Activated naive CD8-positive, alpha-beta T cell treated with anti-CD3 and anti-CD28 coated beads for 36 hours (primary cell): ENCODE data around the gene ARHGAP24. TPM values are rescaled to one million over a fixed set of nuclear protein-coding genes. Genes with fewer than 3 reads are reported as not detected.

ENCODE experiments used
- DNase-seq: peaks from one replicate; pipeline ENCODE4 v3.0.0; 2021
- H3K27ac Mint-ChIP-seq: one replicate; pipeline ENCODE4 v1.8.0; 2022; ENCODE audit warnings: mild to moderate bottlenecking, moderate library complexity, mixed read lengths
- H3K27me3 Mint-ChIP-seq: one replicate; pipeline ENCODE4 v1.8.0; 2022; ENCODE audit warnings: mild to moderate bottlenecking, mixed read lengths
- H3K36me3 Mint-ChIP-seq: one replicate; pipeline ENCODE4 v1.8.0; 2021; ENCODE audit warnings: mild to moderate bottlenecking, mixed read lengths
- H3K4me1 Mint-ChIP-seq: one replicate; pipeline ENCODE4 v1.8.0; 2021; ENCODE audit warnings: mixed read lengths
- H3K4me3 Mint-ChIP-seq: one replicate; pipeline ENCODE4 v1.8.0; 2022; ENCODE audit warnings: mild to moderate bottlenecking, moderate library complexity, mixed read lengths
- H3K9me3 Mint-ChIP-seq: one replicate; pipeline ENCODE4 v1.8.0; 2022; ENCODE audit warnings: mixed read lengths
- total RNA-seq, 2 experiments: library from RNA; stranded (reverse); gene quantifications; one replicate each; pipeline ENCODE4 v1.2.3, GENCODE V29; 2021

ARHGAP24 gene
- total RNA-seq: under 1 TPM; 0.62 to 0.92 TPM

- DNase-seq: peak; percentile 72
Measured at GRCh38 chr4:85474818-85475630, at the start of gene ARHGAP24. Gene ARHGAP24 (plus strand): TSS chr4:85475150.

DNA sequence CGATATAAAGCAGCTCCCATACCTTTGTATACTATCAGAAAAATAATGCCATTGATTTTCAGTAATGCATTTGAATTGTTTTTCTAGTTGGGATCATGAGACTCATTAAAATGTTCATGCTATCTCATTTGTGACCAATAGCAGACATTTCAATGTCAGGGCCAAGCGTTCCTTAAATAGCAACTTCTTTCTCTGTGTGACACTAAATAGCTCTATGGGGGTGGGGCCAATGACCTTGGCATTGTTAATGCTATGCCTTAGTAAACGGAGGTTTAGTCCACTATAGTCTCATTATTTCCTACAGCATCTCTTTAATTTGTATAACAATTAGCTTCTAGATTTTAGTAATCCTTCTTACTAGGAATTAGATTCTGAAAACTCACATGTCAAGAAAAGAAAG lies 48.6 kb upstream of the ARHGAP24 start:
- Mint-ChIP-seq H3K9me3 (no peaks in the 10 kb centered on the region), H3K4me3 (no peak overlapping the region), H3K36me3 (no peaks in the 10 kb centered on the region), H3K4me1 (no peaks in the 10 kb centered on the region), H3K27me3 (no peaks in the 10 kb centered on the region), H3K27ac (no peak overlapping the region)
- DNase-seq: no peak

More at GRCh38 chr4:85474818-85475630, at the start of gene ARHGAP24:
- peaks cover 10% of the 10 kb centered on the region for H3K4me1 Mint-ChIP-seq
- peak within 1 kb of the TSS; percentile 74 for H3K4me3 Mint-ChIP-seq
- H3K27ac Mint-ChIP-seq: peak within 1 kb of the TSS; percentile 69
- H3K9me3 Mint-ChIP-seq: no peaks in the 10 kb centered on the region
- H3K27me3 Mint-ChIP-seq: peaks cover 57% of the 10 kb centered on the region
- H3K36me3 Mint-ChIP-seq: no peaks in the 10 kb centered on the region

- H3K27me3 Mint-ChIP-seq: no peaks in the 10 kb centered on the region
Measured at GRCh38 chr4:85427123-85427522, 47.8 kb upstream of the ARHGAP24 start.

DNA sequence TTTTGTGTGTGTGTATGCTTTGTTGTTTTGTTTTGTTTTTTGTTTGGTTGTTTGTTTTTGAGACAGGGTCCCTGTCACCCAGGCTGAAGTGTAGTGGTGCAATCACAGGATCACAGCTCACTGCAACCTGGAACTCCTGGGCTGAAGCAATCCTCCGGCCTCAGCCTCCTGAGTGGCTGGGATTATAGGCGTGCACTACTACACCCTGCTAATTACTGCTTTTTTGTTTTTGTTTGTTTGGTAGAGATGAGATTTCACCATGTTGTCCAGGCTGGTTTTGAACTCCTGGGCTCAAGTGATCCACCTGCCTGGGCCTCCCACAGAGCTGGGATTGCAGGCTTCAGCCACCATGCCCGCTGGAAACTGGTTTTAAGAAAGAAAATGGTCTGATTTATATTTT lies 44.7 kb upstream of the ARHGAP24 start:
- no peaks in the 10 kb centered on the region for H3K36me3 Mint-ChIP-seq
- H3K4me1 Mint-ChIP-seq: no peaks in the 10 kb centered on the region
- no peaks in the 10 kb centered on the region for H3K27me3 Mint-ChIP-seq
- no peaks in the 10 kb centered on the region for H3K9me3 Mint-ChIP-seq
- no peak overlapping the region for H3K4me3 Mint-ChIP-seq
- DNase-seq: no peak
- no peak overlapping the region for H3K27ac Mint-ChIP-seq

More at GRCh38 chr4:85427123-85427522, 47.8 kb upstream of the ARHGAP24 start:
- H3K36me3 Mint-ChIP-seq: no peaks in the 10 kb centered on the region
- no peak overlapping the region for H3K4me3 Mint-ChIP-seq
- H3K27ac Mint-ChIP-seq: no peak overlapping the region
- H3K9me3 Mint-ChIP-seq: no peaks in the 10 kb centered on the region
- DNase-seq: no peak
- H3K4me1 Mint-ChIP-seq: no peaks in the 10 kb centered on the region

GRCh38 chr4:85430697-85431096 lies 44.3 kb upstream of the ARHGAP24 start:
- Mint-ChIP-seq H3K9me3 (no peaks in the 10 kb centered on the region), H3K4me3 (no peak overlapping the region), H3K4me1 (no peaks in the 10 kb centered on the region), H3K36me3 (no peaks in the 10 kb centered on the region), H3K27ac (no peak overlapping the region), H3K27me3 (no peaks in the 10 kb centered on the region)
- DNase-seq: no peak

DNA sequence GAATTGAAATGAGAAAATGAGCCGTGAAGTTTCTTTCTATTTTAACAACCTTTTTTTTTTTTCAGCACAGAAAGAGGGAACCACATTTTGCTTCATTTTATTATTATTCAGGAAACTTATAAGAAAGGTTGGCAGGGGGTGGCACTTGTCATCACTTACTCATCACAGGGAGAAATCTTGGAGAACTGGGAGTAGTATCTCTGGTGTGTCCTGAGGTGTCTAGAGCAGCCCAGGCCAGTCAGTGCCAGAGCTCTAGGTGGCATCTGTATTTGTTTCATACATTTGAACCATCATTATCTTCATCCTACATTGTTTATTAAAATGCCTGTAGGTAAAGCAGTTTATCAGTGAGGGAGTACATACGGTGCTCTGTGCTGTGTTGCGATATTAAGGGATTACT lies 43.8 kb upstream of the ARHGAP24 start:
- Mint-ChIP-seq H3K36me3 (no peaks in the 10 kb centered on the region), H3K4me1 (no peaks in the 10 kb centered on the region), H3K9me3 (no peaks in the 10 kb centered on the region), H3K27ac (no peak overlapping the region), H3K27me3 (no peaks in the 10 kb centered on the region), H3K4me3 (no peak overlapping the region)
- DNase-seq: no peak

GRCh38 chr4:85431881-85432485 lies 43.0 kb upstream of the ARHGAP24 start:
- Mint-ChIP-seq H3K4me1 (no peaks in the 10 kb centered on the region), H3K27ac (no peak overlapping the region), H3K27me3 (no peaks in the 10 kb centered on the region), H3K4me3 (no peak overlapping the region), H3K36me3 (no peaks in the 10 kb centered on the region), H3K9me3 (no peaks in the 10 kb centered on the region)
- no peak for DNase-seq

- H3K27me3 Mint-ChIP-seq: peaks cover 3% of the 10 kb centered on the region
- no peaks in the 10 kb centered on the region for H3K9me3 Mint-ChIP-seq
- H3K4me3 Mint-ChIP-seq: no peak overlapping the region
- no peaks in the 10 kb centered on the region for H3K36me3 Mint-ChIP-seq
- H3K27ac Mint-ChIP-seq: no peak overlapping the region
- no peak for DNase-seq
- no peaks in the 10 kb centered on the region for H3K4me1 Mint-ChIP-seq
Measured at GRCh38 chr4:85445050-85445639, 29.8 kb upstream of the ARHGAP24 start.

DNA sequence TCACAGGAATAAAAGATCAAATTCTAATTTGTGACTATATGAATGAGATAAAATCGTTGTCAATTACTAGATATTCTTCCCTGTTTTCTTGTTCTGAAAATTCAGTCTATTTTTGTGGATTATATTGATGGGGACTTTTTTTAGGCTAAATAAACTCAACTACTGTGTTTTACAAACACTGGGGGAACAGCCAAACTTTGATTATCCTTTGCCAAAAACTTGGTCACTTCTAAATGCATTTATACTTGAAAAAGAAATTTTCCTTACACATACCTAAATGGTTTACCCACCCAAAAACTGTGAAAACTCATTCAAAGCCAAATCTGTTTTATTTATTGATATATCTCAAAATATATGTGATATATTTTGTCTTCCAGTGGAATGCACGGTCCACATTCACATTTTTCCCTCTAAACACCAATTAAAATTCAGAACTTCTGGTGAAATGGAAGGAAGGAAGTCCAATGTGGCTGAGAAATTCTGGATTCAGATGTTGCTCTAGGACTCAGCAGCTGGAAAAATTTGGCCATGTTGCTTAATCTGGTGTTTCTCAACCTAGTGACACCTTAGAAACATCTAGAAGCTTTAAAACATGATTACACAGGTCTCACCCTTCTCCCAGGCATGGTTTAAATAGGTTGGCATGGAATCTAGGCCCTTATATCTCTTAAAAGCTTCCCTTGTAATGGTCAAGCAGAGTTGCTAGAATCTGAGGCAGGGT lies 28.6 kb upstream of the ARHGAP24 start:
- H3K27ac Mint-ChIP-seq: no peak overlapping the region
- H3K36me3 Mint-ChIP-seq: no peaks in the 10 kb centered on the region
- no peak overlapping the region for H3K4me3 Mint-ChIP-seq
- H3K9me3 Mint-ChIP-seq: no peaks in the 10 kb centered on the region
- no peaks in the 10 kb centered on the region for H3K4me1 Mint-ChIP-seq
- no peak for DNase-seq
- H3K27me3 Mint-ChIP-seq: peaks cover 3% of the 10 kb centered on the region

- Mint-ChIP-seq H3K9me3 (no peaks in the 10 kb centered on the region), H3K36me3 (no peaks in the 10 kb centered on the region), H3K4me1 (no peaks in the 10 kb centered on the region), H3K27ac (no peak overlapping the region), H3K4me3 (no peak overlapping the region), H3K27me3 (no peaks in the 10 kb centered on the region)
- DNase-seq: no peak
Measured at GRCh38 chr4:85448906-85449890, 25.8 kb upstream of the ARHGAP24 start.

DNA sequence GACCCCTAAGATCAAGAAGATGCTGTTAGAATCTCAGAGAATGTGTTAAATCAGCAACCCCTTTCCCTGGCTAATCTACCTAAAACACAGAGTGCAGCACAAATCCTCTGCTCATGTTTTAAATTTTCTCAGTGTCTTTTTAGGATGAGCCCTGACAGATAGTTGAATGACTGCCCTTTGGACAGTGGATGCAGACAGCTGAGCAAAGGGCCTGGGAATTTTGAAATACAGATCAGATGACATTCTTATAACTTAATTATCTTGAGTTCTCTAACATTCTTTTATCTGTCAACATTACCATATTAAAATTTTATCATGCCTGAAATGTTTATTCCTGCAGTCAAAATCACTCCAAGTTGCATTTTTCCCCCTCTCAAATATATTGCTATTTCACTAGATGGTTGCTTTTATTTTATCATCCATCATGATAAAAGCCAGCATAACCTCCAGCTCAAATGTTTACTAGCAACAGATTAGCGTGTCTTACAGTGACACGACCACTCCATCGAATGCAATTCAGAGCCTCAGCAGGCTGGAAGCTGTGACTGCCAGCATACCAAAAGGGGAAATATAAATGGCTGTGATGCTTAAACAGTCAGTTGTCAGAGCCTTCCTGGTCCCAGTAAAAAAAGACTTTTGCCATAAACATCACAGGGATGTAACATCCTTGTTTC lies 22.8 kb upstream of the ARHGAP24 start:
- Mint-ChIP-seq H3K36me3 (no peaks in the 10 kb centered on the region), H3K4me3 (no peak overlapping the region), H3K27me3 (no peaks in the 10 kb centered on the region), H3K27ac (no peak overlapping the region), H3K4me1 (no peaks in the 10 kb centered on the region), H3K9me3 (no peaks in the 10 kb centered on the region)
- DNase-seq: no peak

GRCh38 chr4:85455942-85456341 lies 19.0 kb upstream of the ARHGAP24 start:
- Mint-ChIP-seq H3K27ac (no peak overlapping the region), H3K27me3 (no peaks in the 10 kb centered on the region), H3K9me3 (no peaks in the 10 kb centered on the region), H3K36me3 (no peaks in the 10 kb centered on the region), H3K4me1 (no peaks in the 10 kb centered on the region), H3K4me3 (no peak overlapping the region)
- no peak for DNase-seq

DNA sequence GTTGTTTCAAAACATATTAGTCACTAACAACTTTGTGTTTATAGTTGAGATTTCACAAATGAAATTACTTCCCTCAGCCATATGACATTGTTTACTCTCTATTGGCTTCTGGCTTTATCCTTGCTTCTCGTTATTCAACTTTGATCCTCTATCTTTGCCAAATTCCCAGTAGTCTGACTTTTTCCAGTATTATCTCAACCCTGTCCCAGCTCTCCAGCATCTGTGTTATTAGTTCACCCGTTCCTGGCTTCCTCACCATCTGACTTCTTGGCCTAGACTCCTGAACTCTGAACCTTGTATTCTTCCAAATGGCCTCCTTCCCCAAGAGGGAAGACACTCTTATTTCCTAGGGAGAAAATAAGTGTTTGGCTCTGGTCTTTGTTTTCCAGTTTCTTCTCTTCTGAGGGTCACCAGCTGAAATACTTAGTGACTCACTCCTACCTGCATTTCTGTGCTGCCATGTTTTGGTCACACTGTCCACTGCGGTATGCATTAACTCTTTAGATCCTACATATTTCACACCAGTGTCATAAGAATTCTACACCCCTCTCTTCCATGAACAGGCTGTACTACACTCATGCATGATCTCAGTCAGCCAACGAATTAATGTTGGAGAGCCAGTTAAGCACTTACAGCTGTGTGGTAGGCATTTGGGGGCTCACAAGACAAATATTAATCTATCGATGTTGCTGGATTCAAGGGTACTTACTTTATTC lies 17.0 kb upstream of the ARHGAP24 start:
- Mint-ChIP-seq H3K36me3 (no peaks in the 10 kb centered on the region), H3K4me3 (no peak overlapping the region), H3K27ac (no peak overlapping the region), H3K9me3 (no peaks in the 10 kb centered on the region), H3K27me3 (no peaks in the 10 kb centered on the region), H3K4me1 (no peaks in the 10 kb centered on the region)
- DNase-seq: no peak
